Measurements from ENCODE around the gene SEMA3F. TPM values are rescaled to one million over a fixed set of nuclear protein-coding genes. Genes with fewer than 3 reads are reported as not detected.

Gene SEMA3F
- total RNA-seq, 2 experiments from 2014 or later: 0.15 TPM; not detected in 1

- ChIA-PET POLR2A (interaction anchor here (5.7 kb wide), 1 partner anchor 15 kb away, joined by 87 read pairs; no protein-coding TSS in a partner anchor), CTCF (interaction anchor here (3.8 kb wide), 1 partner anchor 14 kb away, joined by 76 read pairs; no protein-coding TSS in a partner anchor)
- no peaks in the 10 kb centered on the region for H3K27me3 Mint-ChIP-seq
- H3K36me3 Mint-ChIP-seq (ENCODE audit: low read depth): peaks cover 20% of the 10 kb centered on the region
- H3K27ac Mint-ChIP-seq: no peak overlapping the region
- DNase-seq: no peak
- H3K9me3 Mint-ChIP-seq: no peaks in the 10 kb centered on the region
- peaks cover 31% of the 10 kb centered on the region for H3K4me1 Mint-ChIP-seq
- H3K4me3 Mint-ChIP-seq: no peak overlapping the region
These were observed 78.1 kb downstream of the SEMA3F start for GRCh38 chr3:50233176-50233575.

GRCh38 chr3:50235716-50236483 is 80.8 kb downstream of the SEMA3F start, which contains the start of gene GNAI2:
TSS of gene GNAI2 (plus strand) at chr3:50236204. CDS start at chr3:50236336, 132 bp downstream.
- H3K27me3 Mint-ChIP-seq: no peaks in the 10 kb centered on the region
- CTCF ChIA-PET: interaction anchor here (0.6 to 3.8 kb wide), 11 partner anchors 8 to 883 kb away, joined by 3 to 76 read pairs (median 5); no protein-coding TSS in a partner anchor
- H3K27ac Mint-ChIP-seq: peak within 1 kb of the TSS; percentile 98
- H3K4me3 Mint-ChIP-seq: peak within 1 kb of the TSS; percentile 99
- peaks cover 42% of the 10 kb centered on the region for H3K4me1 Mint-ChIP-seq
- POLR2A ChIA-PET: interaction anchor here (0.6 to 5.7 kb wide), 15 partner anchors 8 to 541 kb away, joined by 3 to 87 read pairs (median 4); partner anchors contain the start of genes HYAL3, NAA80, RASSF1 and TUSC2
- peaks cover 39% of the 10 kb centered on the region for H3K36me3 Mint-ChIP-seq (ENCODE audit: low read depth)
- peak; percentile 99 for DNase-seq
- H3K9me3 Mint-ChIP-seq: no peaks in the 10 kb centered on the region

DNA sequence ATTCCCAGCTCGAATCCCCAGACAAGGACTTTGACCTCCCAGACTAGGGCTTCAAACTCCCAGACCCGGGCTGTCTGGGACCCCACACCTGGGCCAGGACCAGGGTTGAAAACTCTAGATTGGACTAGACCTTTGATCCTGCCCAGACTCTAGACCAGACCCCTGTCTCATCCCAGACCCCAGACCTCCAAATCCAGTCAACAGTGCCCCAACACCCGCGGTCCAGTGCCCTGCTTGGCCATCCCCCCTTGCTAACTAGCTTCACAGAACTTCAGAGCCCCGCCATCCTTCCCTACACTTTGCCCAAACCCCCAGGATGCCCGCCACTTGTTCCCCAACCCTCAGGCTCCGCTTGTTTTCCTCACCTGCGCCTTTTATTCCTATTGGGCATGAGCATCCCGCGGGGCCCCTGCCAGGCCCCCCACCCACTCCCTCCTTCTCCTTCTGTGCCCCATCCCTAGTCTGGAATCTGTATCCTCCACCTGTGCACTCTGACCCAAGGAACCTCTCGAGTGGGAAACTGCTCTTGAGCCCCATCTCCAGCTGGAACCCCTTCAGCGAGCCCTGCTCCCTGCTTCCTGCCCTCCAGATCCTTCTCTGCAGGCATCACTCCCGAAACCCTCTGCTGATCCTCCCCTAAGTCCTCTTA is 81.5 kb downstream of the SEMA3F start:
- peak overlapping the region; percentile 99 for H3K4me3 Mint-ChIP-seq
- no peaks in the 10 kb centered on the region for H3K9me3 Mint-ChIP-seq
- H3K36me3 Mint-ChIP-seq (ENCODE audit: low read depth): peaks cover 43% of the 10 kb centered on the region
- H3K27ac Mint-ChIP-seq: peak overlapping the region; percentile 98
- DNase-seq: no peak
- no peaks in the 10 kb centered on the region for H3K27me3 Mint-ChIP-seq
- ChIA-PET CTCF (interaction anchor here (1.2 to 3.8 kb wide), 4 partner anchors 9 to 35 kb away, joined by 6 to 76 read pairs (median 16); no protein-coding TSS in a partner anchor), POLR2A (interaction anchor here (0.9 to 5.7 kb wide), 9 partner anchors 9 to 373 kb away, joined by 3 to 87 read pairs (median 9); partner anchors contain the start of genes HYAL3, NAA80, SLC38A3 and TUSC2)
- H3K4me1 Mint-ChIP-seq: peaks cover 48% of the 10 kb centered on the region

DNA sequence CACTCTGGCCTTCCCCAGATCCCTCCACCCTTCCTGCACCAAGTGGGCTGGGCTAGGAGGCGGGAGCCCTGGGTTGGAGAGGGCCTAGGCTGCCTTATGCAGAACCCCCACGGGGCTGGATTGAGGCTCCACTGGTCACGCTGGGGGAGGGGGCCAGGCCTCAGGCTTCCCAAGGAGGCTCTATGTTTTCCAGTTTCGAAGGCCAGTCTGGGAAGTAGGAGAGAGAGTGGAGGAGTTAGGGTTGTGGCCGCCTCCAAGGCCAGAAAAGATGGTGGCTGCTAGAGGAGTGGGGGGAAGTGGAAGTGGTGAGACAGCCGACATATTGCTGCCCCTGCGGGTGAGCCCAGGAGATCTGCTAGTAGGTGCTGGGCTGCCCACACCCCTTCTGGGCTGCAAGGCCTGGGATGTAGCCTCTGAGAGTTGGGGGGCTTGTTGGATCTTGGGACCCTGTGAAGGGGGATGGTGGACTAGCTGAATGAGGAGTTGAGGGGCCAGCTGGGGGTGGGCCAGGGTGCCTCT is 82.1 kb downstream of the SEMA3F start:
- CTCF ChIA-PET: interaction anchor here (2.0 to 2.1 kb wide), 2 partner anchors 9 to 10 kb away, joined by 11 to 20 read pairs; no protein-coding TSS in a partner anchor
- POLR2A ChIA-PET: interaction anchor here (0.9 to 5.7 kb wide), 9 partner anchors 9 to 108 kb away, joined by 3 to 87 read pairs (median 9); partner anchors contain the start of genes HYAL3, NAA80, SLC38A3 and TUSC2

GRCh38 chr3:50237754-50238548 is 82.8 kb downstream of the SEMA3F start:
- Mint-ChIP-seq H3K4me3 (peak overlapping the region; percentile 99), H3K9me3 (no peaks in the 10 kb centered on the region), H3K36me3 (ENCODE audit: low read depth) (peaks cover 50% of the 10 kb centered on the region), H3K4me1 (peaks cover 62% of the 10 kb centered on the region), H3K27ac (peak overlapping the region; percentile 98), H3K27me3 (no peaks in the 10 kb centered on the region)
- peak; percentile 93 for DNase-seq
- POLR2A ChIA-PET: interaction anchor here (0.9 to 5.7 kb wide), 9 partner anchors 10 to 107 kb away, joined by 3 to 87 read pairs (median 9); partner anchors contain the start of genes HYAL3, NAA80, SLC38A3 and TUSC2
- CTCF ChIA-PET: interaction anchor here (1.1 to 2.1 kb wide), 3 partner anchors 9 to 61 kb away, joined by 3 to 20 read pairs (median 11); partner anchors contain the start of genes HYAL3 and NAA80

More for the DNA sequence above, 82.1 kb downstream of the SEMA3F start:
- DNase-seq: peak; percentile 58
- H3K4me3 Mint-ChIP-seq: peak overlapping the region; percentile 99
- peak overlapping the region; percentile 98 for H3K27ac Mint-ChIP-seq
- no peaks in the 10 kb centered on the region for H3K9me3 Mint-ChIP-seq
- peaks cover 54% of the 10 kb centered on the region for H3K4me1 Mint-ChIP-seq
- no peaks in the 10 kb centered on the region for H3K27me3 Mint-ChIP-seq
- H3K36me3 Mint-ChIP-seq (ENCODE audit: low read depth): peaks cover 45% of the 10 kb centered on the region

DNA sequence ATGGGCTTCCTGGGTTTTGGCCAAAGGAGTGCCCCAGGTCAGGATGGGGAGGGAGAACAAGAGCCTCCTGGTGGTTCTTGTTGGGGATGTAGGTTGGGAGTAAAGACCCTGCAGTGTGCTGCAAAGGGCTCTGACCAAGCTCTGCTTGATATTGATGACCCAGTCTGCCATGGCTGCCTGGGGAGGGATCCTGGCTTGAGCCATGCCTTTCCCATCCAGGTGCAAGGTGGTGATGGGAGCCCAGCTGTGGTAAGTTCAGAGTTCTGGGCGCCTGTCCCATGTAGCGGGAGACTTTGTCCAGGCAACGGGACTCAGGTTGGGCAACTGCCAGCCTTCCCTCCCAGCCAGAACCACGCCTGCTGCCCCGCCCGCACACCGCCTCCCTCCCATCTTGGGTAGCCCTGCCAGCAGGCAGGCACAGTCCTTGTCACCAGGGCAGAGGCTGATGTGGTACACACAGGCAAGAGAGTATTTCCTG is 83.5 kb downstream of the SEMA3F start:
- H3K36me3 Mint-ChIP-seq (ENCODE audit: low read depth): peaks cover 52% of the 10 kb centered on the region
- no peaks in the 10 kb centered on the region for H3K27me3 Mint-ChIP-seq
- peak overlapping the region; percentile 98 for H3K27ac Mint-ChIP-seq
- H3K9me3 Mint-ChIP-seq: no peaks in the 10 kb centered on the region
- peak; percentile 48 for DNase-seq
- H3K4me3 Mint-ChIP-seq: peak overlapping the region; percentile 99
- POLR2A ChIA-PET: interaction anchor here (4.0 to 5.7 kb wide), 3 partner anchors 10 to 99 kb away, joined by 36 to 87 read pairs (median 48); no protein-coding TSS in a partner anchor
- CTCF ChIA-PET: interaction anchor here (1.1 to 2.1 kb wide), 2 partner anchors 9 to 60 kb away, joined by 3 to 20 read pairs; partner anchors contain the start of genes HYAL3 and NAA80
- peaks cover 63% of the 10 kb centered on the region for H3K4me1 Mint-ChIP-seq

Other genes with a start within 250 kb of the SEMA3F start
- 10 to 100 TPM in 1 of 2 experiments, 1 to 10 TPM in 1; 9.7 to 10.3 TPM for gene MON1A, start 225.5 kb upstream of the SEMA3F start, total RNA-seq
- 10 to 100 TPM; 88.0 to 90.3 TPM for gene RBM6, start 215.2 kb upstream of the SEMA3F start, total RNA-seq
- 100 to 1,000 TPM; 157 to 169 TPM for gene RBM5, start 66.4 kb upstream of the SEMA3F start, total RNA-seq
- not detected for gene GNAT1, start 36.3 kb downstream of the SEMA3F start, total RNA-seq
- gene SLC38A3, start 49.9 kb downstream of the SEMA3F start, total RNA-seq: not detected
- 100 to 1,000 TPM; 493 to 519 TPM for gene GNAI2, start 80.9 kb downstream of the SEMA3F start, total RNA-seq
- under 1 TPM; 0.38 to 0.55 TPM for gene SEMA3B, start 113.8 kb downstream of the SEMA3F start, total RNA-seq
- not detected for gene LSMEM2, start 123.8 kb downstream of the SEMA3F start, total RNA-seq
- gene IFRD2, start 137.1 kb downstream of the SEMA3F start, total RNA-seq: 10 to 100 TPM; 40.6 to 45.0 TPM
- gene HYAL3, start 144.1 kb downstream of the SEMA3F start, total RNA-seq: 10 to 100 TPM; 13.2 to 13.9 TPM
- gene NAA80, start 144.1 kb downstream of the SEMA3F start, total RNA-seq: 10 to 100 TPM; 41.5 to 49.4 TPM
- under 1 TPM; 0.28 to 0.35 TPM for gene HYAL1, start 148.2 kb downstream of the SEMA3F start, total RNA-seq
- 1 to 10 TPM; 6.7 to 7.2 TPM for gene HYAL2, start 167.4 kb downstream of the SEMA3F start, total RNA-seq
- gene TUSC2, start 172.9 kb downstream of the SEMA3F start, total RNA-seq: 10 to 100 TPM; 16.8 to 17.9 TPM
- 100 to 1,000 TPM; 157 to 160 TPM for gene RASSF1, start 185.5 kb downstream of the SEMA3F start, total RNA-seq
- gene ZMYND10, start 190.4 kb downstream of the SEMA3F start, total RNA-seq: 1 to 10 TPM; 1.7 to 3.2 TPM
- gene NPRL2, start 195.5 kb downstream of the SEMA3F start, total RNA-seq: 10 to 100 TPM; 48.8 to 50.1 TPM
- 10 to 100 TPM; 37.1 to 39.7 TPM for gene CYB561D2, start 195.5 kb downstream of the SEMA3F start, total RNA-seq
- 10 to 100 TPM; 22.1 to 22.7 TPM for gene TMEM115, start 204.2 kb downstream of the SEMA3F start, total RNA-seq

Data from activated CD4-positive, alpha-beta memory T cell treated with anti-CD3 and anti-CD28 coated beads, Interleukin-2, amount 10 ng/mL, durations not matched to agents 7 days and 5 days (primary cell).